Fibroblast of villous mesenchyme (primary cell): ENCODE measurements around the gene COQ3. TPM values are rescaled to one million over a fixed set of nuclear protein-coding genes. Genes with fewer than 3 reads are reported as not detected.

Experiments
- DNase-seq: peaks from one replicate; pipeline ENCODE4 v3.0.0-alpha.2; 2010; ENCODE audit warnings: low read depth
- H3K4me3 ChIP-seq: 2 replicates; pipeline ENCODE4 v1.5.1; 2011; ENCODE audit warnings: low read depth, mild to moderate bottlenecking, low read length
- total RNA-seq: library from RNA; depleted of rRNA; stranded (reverse); fragments of >200 nt; gene quantifications from 2 replicates; pipeline ENCODE4 v1.2.3, GENCODE V29; 2012
- TF ChIP-seq, protein P1 (sequence below): IDR thresholded peaks from 2 replicates; pipeline ENCODE4 v1.5.1; 2012; ENCODE audit warnings: low read depth, mild to moderate bottlenecking, low read length; ENCODE audit not compliant: insufficient read depth

Gene COQ3, protein sequence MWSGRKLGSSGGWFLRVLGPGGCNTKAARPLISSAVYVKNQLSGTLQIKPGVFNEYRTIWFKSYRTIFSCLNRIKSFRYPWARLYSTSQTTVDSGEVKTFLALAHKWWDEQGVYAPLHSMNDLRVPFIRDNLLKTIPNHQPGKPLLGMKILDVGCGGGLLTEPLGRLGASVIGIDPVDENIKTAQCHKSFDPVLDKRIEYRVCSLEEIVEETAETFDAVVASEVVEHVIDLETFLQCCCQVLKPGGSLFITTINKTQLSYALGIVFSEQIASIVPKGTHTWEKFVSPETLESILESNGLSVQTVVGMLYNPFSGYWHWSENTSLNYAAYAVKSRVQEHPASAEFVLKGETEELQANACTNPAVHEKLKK
- total RNA-seq, result 6.1 and 9.1 TPM in 2 replicates

DNA sequence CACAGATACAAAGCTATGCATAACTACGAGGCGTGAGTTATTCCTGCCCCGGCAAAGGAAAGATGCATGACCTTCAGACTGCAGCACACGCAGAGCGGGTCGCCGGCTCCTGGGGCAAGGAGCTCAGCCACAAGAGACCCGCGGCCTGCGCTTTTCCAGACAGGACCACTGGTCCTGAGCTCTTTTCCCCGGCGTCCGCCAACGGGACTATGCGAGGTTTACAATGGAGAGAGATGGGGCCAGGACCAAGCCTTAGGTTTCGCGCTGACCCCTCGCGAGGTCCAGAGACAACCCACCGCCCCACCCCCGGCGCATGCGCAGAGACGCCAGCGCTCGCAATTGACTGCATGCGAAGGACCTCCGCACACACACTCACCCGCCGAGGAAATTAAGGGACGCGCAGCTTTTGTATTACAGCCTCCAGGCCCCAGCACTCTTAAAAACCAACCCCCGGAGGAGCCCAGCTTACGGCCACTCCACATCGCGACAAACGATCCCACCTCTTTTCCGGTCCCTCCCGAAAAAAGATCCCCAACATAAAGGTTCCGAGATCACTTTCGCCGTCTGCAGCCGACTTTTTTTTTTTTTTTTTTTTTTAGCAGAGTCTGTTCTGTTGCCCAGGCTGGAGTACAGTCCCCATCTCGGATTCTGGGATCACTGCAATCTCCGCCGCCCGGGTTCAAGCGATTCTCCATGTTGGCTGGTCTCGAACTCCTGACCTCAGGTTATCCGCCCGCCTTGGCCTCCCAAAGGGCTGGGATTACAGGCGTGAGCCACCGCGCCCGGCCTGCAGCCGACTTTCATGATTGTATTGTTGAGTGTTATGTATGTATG is at the start of gene COQ3:
COQ3 (minus strand) TSS at position 498 of the 834 bp plus-strand sequence; CDS start at position 482, 16 bp downstream.
- TF ChIP-seq, protein P1, sequence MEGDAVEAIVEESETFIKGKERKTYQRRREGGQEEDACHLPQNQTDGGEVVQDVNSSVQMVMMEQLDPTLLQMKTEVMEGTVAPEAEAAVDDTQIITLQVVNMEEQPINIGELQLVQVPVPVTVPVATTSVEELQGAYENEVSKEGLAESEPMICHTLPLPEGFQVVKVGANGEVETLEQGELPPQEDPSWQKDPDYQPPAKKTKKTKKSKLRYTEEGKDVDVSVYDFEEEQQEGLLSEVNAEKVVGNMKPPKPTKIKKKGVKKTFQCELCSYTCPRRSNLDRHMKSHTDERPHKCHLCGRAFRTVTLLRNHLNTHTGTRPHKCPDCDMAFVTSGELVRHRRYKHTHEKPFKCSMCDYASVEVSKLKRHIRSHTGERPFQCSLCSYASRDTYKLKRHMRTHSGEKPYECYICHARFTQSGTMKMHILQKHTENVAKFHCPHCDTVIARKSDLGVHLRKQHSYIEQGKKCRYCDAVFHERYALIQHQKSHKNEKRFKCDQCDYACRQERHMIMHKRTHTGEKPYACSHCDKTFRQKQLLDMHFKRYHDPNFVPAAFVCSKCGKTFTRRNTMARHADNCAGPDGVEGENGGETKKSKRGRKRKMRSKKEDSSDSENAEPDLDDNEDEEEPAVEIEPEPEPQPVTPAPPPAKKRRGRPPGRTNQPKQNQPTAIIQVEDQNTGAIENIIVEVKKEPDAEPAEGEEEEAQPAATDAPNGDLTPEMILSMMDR, result no peak
- peak; percentile 80 for DNase-seq
- peak within 1 kb of the TSS; percentile 94 for H3K4me3 ChIP-seq

GRCh38 chr6:99434702-99435530 is 40.9 kb upstream of the COQ3 start:
- TF ChIP-seq, protein P1, result peak; percentile 52
- DNase-seq, result peak; percentile 46

GRCh38 chr6:99432877-99433276 is 38.9 kb upstream of the COQ3 start:
- no peak overlapping the region for H3K4me3 ChIP-seq
- TF ChIP-seq, protein P1, result no peak
- DNase-seq, result no peak

More at GRCh38 chr6:99434702-99435530, 40.9 kb upstream of the COQ3 start:
- H3K4me3 ChIP-seq, result no peak overlapping the region

- TF ChIP-seq, protein P1, result no peak
- DNase-seq, result no peak
- H3K4me3 ChIP-seq, result no peak overlapping the region
These were observed 37.9 kb upstream of the COQ3 start for GRCh38 chr6:99431901-99432300.

DNA sequence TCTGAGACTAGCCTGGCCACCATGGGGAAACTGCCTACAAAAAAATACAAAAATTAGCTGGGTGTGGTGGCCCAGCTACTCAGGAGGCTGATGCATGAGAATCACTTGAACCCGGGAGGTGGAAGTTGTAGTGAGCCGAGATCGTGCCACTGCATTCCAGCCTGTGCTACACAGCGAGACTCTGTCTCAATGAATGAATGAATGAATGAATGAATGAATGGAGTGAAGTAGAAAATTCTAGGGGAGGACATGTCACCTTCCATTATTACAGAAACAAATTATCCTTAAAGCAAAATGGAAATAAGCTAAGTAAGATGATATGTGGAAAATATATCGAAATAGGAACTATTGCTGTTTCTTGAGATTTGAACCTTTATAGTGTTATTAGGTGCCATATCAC is 34.0 kb upstream of the COQ3 start:
- DNase-seq, result no peak
- TF ChIP-seq, protein P1, result no peak
- H3K4me3 ChIP-seq, result no peak overlapping the region

GRCh38 chr6:99426451-99426757 is 32.4 kb upstream of the COQ3 start:
- DNase-seq, result peak; percentile 6

More at GRCh38 chr6:99426451-99426757, 32.4 kb upstream of the COQ3 start:
- peak overlapping the region; percentile 99 for H3K4me3 ChIP-seq
- TF ChIP-seq, protein P1, result no peak
